Keratinocyte (primary cell): ENCODE measurements around the gene DGCR8. TPM values are rescaled to one million over a fixed set of nuclear protein-coding genes. Genes with fewer than 3 reads are reported as not detected.

ENCODE experiments used
- DNase-seq: peaks from one replicate; pipeline ENCODE4 v3.0.0-alpha.2; 2011; ENCODE audit warnings: low read depth, missing footprints, low spot score
- FAIRE-seq: peaks from 2 replicates; lab custom pipeline; 2011; peaks lifted over from hg19 to GRCh38; lab: Jason Lieb, UNC
- H2AFZ ChIP-seq: 2 replicates; pipeline ENCODE4 v1.6.0; 2012; ENCODE audit warnings: low read length, control low read depth, inconsistent platforms; ENCODE audit not compliant: control insufficient read depth
- H3K27ac ChIP-seq: 2 replicates; pipeline ENCODE4 v1.5.1; 2011; ENCODE audit warnings: low read length; ENCODE audit not compliant: control insufficient read depth, insufficient read depth
- H3K27me3 ChIP-seq: 3 replicates; pipeline ENCODE4 v1.6.0; 2011; ENCODE audit warnings: low read length; ENCODE audit not compliant: control insufficient read depth, insufficient read depth; ENCODE audit errors: extremely low read depth
- H3K36me3 ChIP-seq, 2 experiments: 2 replicates in 1 of 2; 3 replicates in 1 of 2; pipeline ENCODE4 v1.5.1; 2011; ENCODE audit warnings: low read length in 2 of 2, mild to moderate bottlenecking in 1 of 2; ENCODE audit not compliant: control insufficient read depth in 2 of 2, insufficient read depth in 2 of 2; ENCODE audit errors: extremely low read depth in 1 of 2
- H3K4me1 ChIP-seq: 3 replicates; pipeline ENCODE4 v1.5.1; 2011; ENCODE audit warnings: low read length; ENCODE audit not compliant: control insufficient read depth, insufficient read depth; ENCODE audit errors: extremely low read depth
- H3K4me2 ChIP-seq: 3 replicates; pipeline ENCODE4 v1.6.0; 2011; ENCODE audit warnings: low read depth, low read length; ENCODE audit not compliant: control insufficient read depth, insufficient read depth; ENCODE audit errors: extremely low read depth
- H3K4me3 ChIP-seq, 3 experiments: fragments of 200-600 bp in 1 of 3; sonication (generic) in 1 of 3; 2 replicates in 2 of 3; 3 replicates in 1 of 3; pipeline ENCODE4 v1.5.1; 2011 to 2016; ENCODE audit warnings: low read length in 3 of 3, mild to moderate bottlenecking in 3 of 3, control low read depth in 2 of 3, inconsistent platforms in 1 of 3, low read depth in 1 of 3, mixed read lengths in 1 of 3, mixed run types in 1 of 3, moderate library complexity in 1 of 3; ENCODE audit not compliant: control insufficient read depth in 2 of 3, insufficient read depth in 2 of 3; ENCODE audit errors: extremely low read depth in 1 of 3
- H3K79me2 ChIP-seq: 2 replicates; pipeline ENCODE4 v1.6.0; 2012; ENCODE audit warnings: low read length; ENCODE audit not compliant: control insufficient read depth, insufficient read depth
- H3K9ac ChIP-seq: 3 replicates; pipeline ENCODE4 v1.6.0; 2011; ENCODE audit warnings: low read length; ENCODE audit not compliant: control insufficient read depth, insufficient read depth; ENCODE audit errors: extremely low read depth
- H3K9me1 ChIP-seq: 3 replicates; pipeline ENCODE4 v1.6.0; 2011; ENCODE audit warnings: low read length; ENCODE audit not compliant: control insufficient read depth, insufficient read depth; ENCODE audit errors: extremely low read depth
- H3K9me3 ChIP-seq: 2 replicates; pipeline ENCODE4 v1.5.1; 2012; ENCODE audit warnings: low read depth, low read length; ENCODE audit not compliant: control insufficient read depth
- H4K20me1 ChIP-seq: 3 replicates; pipeline ENCODE4 v1.6.0; 2011; ENCODE audit warnings: low read length; ENCODE audit not compliant: control insufficient read depth, insufficient read depth; ENCODE audit errors: extremely low read depth
- EZH2 ChIP-seq: IDR thresholded peaks from one replicate; pipeline ENCODE4 v1.6.1; 2012; ENCODE audit warnings: inconsistent platforms, mild to moderate bottlenecking, low read length, moderate library complexity
- dilution Hi-C: fragments of 300-500 bp; cut with MboI; formaldehyde crosslinking; loops from one replicate; pipeline ENCODE4 v1.7.0; 2020; ENCODE audit warnings: low sequenced_read_pairs; ENCODE audit not compliant: extremely low pct_ligation_motif_present
- polyA plus RNA-seq, 5 experiments: library from polyadenylated mRNA; depleted of rRNA in 3 of 5; stranded (reverse) in 3 of 5; stranded (forward) in 1 of 5; unstranded in 1 of 5; fragments of >200 nt; gene quantifications; 1 replicate in 1 of 5; 2 replicates in 3 of 5; 3 replicates in 1 of 5; pipeline versions ENCODE4 v1.2.1 to v1.2.3, GENCODE V29; 2011 to 2012; ENCODE audit warnings: missing spikeins in 2 of 5, low read depth in 1 of 5, low replicate concordance in 1 of 5
- TF ChIP-seq, protein P1 (sequence below), 3 experiments: IDR thresholded peaks in 1 of 3; conservative IDR thresholded peaks in 1 of 3; optimal IDR thresholded peaks in 1 of 3; 2 replicates in 2 of 3; 3 replicates in 1 of 3; pipeline versions ENCODE3 to v1.5.1; 2011; ENCODE audit warnings: low read length in 3 of 3, mild to moderate bottlenecking in 3 of 3, moderate library complexity in 2 of 3, control low read depth in 1 of 3, inconsistent platforms in 1 of 3; ENCODE audit not compliant: insufficient read depth in 2 of 3; ENCODE audit errors: extremely low read depth in 1 of 3

DGCR8 gene
- polyA plus RNA-seq, 1 donor (not counting 4 experiments of a cell fraction or from before 2014, with no cell fraction given): 17.2 TPM

- Histone ChIP-seq H3K4me2 (no peak overlapping the region), H3K4me3 (no peak overlapping the region), H3K27me3 (no peaks in the 10 kb centered on the region), H2AFZ (no peak overlapping the region), H4K20me1 (no peaks in the 10 kb centered on the region), H3K79me2 (peaks cover 22% of the 10 kb centered on the region), H3K9me3 (no peaks in the 10 kb centered on the region), H3K36me3 (peaks cover 18 to 21% of the 10 kb centered on the region in 2 experiments), H3K9ac (no peak overlapping the region), H3K27ac (no peak overlapping the region), H3K4me1 (peaks cover 5% of the 10 kb centered on the region), H3K9me1 (no peaks in the 10 kb centered on the region)
- TF ChIP-seq, protein P1, sequence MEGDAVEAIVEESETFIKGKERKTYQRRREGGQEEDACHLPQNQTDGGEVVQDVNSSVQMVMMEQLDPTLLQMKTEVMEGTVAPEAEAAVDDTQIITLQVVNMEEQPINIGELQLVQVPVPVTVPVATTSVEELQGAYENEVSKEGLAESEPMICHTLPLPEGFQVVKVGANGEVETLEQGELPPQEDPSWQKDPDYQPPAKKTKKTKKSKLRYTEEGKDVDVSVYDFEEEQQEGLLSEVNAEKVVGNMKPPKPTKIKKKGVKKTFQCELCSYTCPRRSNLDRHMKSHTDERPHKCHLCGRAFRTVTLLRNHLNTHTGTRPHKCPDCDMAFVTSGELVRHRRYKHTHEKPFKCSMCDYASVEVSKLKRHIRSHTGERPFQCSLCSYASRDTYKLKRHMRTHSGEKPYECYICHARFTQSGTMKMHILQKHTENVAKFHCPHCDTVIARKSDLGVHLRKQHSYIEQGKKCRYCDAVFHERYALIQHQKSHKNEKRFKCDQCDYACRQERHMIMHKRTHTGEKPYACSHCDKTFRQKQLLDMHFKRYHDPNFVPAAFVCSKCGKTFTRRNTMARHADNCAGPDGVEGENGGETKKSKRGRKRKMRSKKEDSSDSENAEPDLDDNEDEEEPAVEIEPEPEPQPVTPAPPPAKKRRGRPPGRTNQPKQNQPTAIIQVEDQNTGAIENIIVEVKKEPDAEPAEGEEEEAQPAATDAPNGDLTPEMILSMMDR (optimal IDR thresholded peaks at IDR 0.05 in 1 of 3, IDR thresholded peaks at IDR 0.05 in 1 of 3, conservative IDR thresholded peaks at IDR 0.05 in 1 of 3; ENCODE audit: extremely low read depth in 1 of 3, insufficient read depth in 2 of 3, low read length in 3 of 3): no peak
- no peak for TF ChIP-seq EZH2
- no peak for DNase-seq
- FAIRE-seq: no peak
- dilution Hi-C loops: no loop called here
Observed at GRCh38 chr22:20127869-20128618, 48.0 kb downstream of the DGCR8 start.

GRCh38 chr22:20128619-20128901, 48.5 kb downstream of the DGCR8 start:
- peaks cover 16 to 18% of the 10 kb centered on the region in 2 experiments for H3K36me3 ChIP-seq

More at GRCh38 chr22:20128619-20128901, 48.5 kb downstream of the DGCR8 start:
- Histone ChIP-seq H3K9ac (no peak overlapping the region), H3K27ac (no peak overlapping the region), H3K79me2 (peaks cover 21% of the 10 kb centered on the region), H3K4me1 (peaks cover 9% of the 10 kb centered on the region), H3K4me2 (no peak overlapping the region), H3K27me3 (no peaks in the 10 kb centered on the region), H3K4me3 (no peak overlapping the region), H3K9me3 (no peaks in the 10 kb centered on the region), H2AFZ (no peak overlapping the region), H4K20me1 (no peaks in the 10 kb centered on the region), H3K9me1 (no peaks in the 10 kb centered on the region)
- TF ChIP-seq, protein P1 (optimal IDR thresholded peaks at IDR 0.05 in 1 of 3, IDR thresholded peaks at IDR 0.05 in 1 of 3, conservative IDR thresholded peaks at IDR 0.05 in 1 of 3; ENCODE audit: extremely low read depth in 1 of 3, insufficient read depth in 2 of 3, low read length in 3 of 3): no peak
- TF ChIP-seq EZH2: no peak
- no peak for DNase-seq
- no peak for FAIRE-seq
- dilution Hi-C loops: no loop called here
